Upper lobe of right lung (tissue), 1 donor: ENCODE results near the gene SMARCD3. TPM values are rescaled to one million over a fixed set of nuclear protein-coding genes. Genes with fewer than 3 reads are reported as not detected.

Experiments used
- ATAC-seq: fragments of 200-7000 bp; cut with Tn5 transposase; one replicate; pipeline ENCODE4 v1.9.1; 2020; ENCODE audit warnings: mild to moderate bottlenecking, moderate library complexity
- DNase-seq: peaks from one replicate; pipeline ENCODE4 v3.0.0-alpha.2; 2020
- H3K27ac ChIP-seq: fragments of 200-600 bp; one replicate; pipeline ENCODE4 v1.8.0; 2022
- H3K27me3 ChIP-seq: fragments of 200-600 bp; one replicate; pipeline ENCODE4 v1.8.0; 2022; ENCODE audit warnings: mild to moderate bottlenecking
- H3K36me3 ChIP-seq: fragments of 200-600 bp; one replicate; pipeline ENCODE4 v1.8.0; 2022
- H3K4me1 ChIP-seq: fragments of 200-600 bp; one replicate; pipeline ENCODE4 v1.8.0; 2022
- H3K4me3 ChIP-seq: fragments of 200-600 bp; one replicate; pipeline ENCODE4 v1.8.0; 2022; ENCODE audit warnings: mild to moderate bottlenecking
- H3K9me3 ChIP-seq: fragments of 200-600 bp; one replicate; pipeline ENCODE4 v1.8.0; 2022
- intact Hi-C: fragments of 100-400 bp; cut with DNase I; formaldehyde crosslinking; loops from one replicate; pipeline ENCODE4 v1.11.0; 2022
- total RNA-seq: library from RNA; stranded (reverse); fragmentation: NEBNext Ultra II Directional; extraction: Animal tissue kit (Norgen Biotek cat#: 25700); gene quantifications from one replicate; pipeline ENCODE4 v1.2.1, GENCODE V29; 2021
- TF ChIP-seq, protein P1 (sequence below): fragments of 200-600 bp; IDR thresholded peaks from one replicate; pipeline ENCODE4 v1.8.0; 2022; ENCODE audit warnings: antibody characterized with exemption
- donor health status: DM: no; HTN: yes; CAD: no; lungs with severe emphysema.

SMARCD3 gene
- total RNA-seq, 1 donor from 2014 or later, result 61.5 TPM

- Histone ChIP-seq H3K36me3 (no peaks in the 10 kb centered on the region), H3K4me1 (peaks cover 15% of the 10 kb centered on the region), H3K9me3 (no peaks in the 10 kb centered on the region), H3K4me3 (no peak overlapping the region), H3K27me3 (no peaks in the 10 kb centered on the region), H3K27ac (no peak overlapping the region)
- ATAC-seq (no peak), DNase-seq (no peak)
- intact Hi-C loops, result no loop called here
- TF ChIP-seq, protein P1, sequence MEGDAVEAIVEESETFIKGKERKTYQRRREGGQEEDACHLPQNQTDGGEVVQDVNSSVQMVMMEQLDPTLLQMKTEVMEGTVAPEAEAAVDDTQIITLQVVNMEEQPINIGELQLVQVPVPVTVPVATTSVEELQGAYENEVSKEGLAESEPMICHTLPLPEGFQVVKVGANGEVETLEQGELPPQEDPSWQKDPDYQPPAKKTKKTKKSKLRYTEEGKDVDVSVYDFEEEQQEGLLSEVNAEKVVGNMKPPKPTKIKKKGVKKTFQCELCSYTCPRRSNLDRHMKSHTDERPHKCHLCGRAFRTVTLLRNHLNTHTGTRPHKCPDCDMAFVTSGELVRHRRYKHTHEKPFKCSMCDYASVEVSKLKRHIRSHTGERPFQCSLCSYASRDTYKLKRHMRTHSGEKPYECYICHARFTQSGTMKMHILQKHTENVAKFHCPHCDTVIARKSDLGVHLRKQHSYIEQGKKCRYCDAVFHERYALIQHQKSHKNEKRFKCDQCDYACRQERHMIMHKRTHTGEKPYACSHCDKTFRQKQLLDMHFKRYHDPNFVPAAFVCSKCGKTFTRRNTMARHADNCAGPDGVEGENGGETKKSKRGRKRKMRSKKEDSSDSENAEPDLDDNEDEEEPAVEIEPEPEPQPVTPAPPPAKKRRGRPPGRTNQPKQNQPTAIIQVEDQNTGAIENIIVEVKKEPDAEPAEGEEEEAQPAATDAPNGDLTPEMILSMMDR, result no peak
Measured at GRCh38 chr7:151254316-151254715, 5.8 kb upstream of the SMARCD3 start.

DNA sequence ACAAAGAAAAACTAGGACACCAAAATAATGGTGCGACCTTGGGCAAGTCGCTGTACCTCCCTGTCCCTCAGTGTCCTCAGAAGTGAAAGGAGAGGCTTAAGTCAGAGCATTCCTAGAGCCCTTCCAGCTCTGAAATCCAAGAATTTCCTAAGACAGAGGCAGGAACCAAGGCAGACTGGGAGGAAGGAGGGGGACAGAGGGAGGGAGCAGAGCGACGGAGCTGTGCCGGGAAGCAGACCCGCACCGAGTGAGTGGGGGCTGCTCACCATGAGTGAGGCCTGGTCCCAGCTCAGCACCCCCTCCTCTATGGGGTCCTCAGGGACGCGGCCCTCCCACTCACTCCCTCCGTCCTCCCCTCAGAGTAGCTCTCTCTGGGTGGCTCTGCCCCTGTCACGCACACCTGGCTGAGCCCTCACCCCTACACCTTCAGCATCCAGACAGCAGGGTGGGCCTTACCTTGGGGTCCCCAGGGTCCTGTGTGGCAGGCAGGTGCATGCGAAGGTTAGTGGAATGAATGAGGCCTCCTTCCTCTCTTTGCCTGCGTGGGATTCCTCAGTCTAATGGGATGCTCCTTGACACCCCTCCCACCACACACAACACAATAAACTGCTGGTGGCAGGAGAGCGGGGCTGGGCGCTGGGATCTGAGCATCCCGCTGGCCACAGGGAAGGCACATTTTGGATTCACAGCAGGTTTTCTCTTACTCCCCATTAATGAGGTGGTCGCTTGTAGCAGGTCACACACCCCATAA is 4.6 kb upstream of the SMARCD3 start:
- H3K4me1 ChIP-seq, result peaks cover 15% of the 10 kb centered on the region
- H3K9me3 ChIP-seq, result no peaks in the 10 kb centered on the region
- DNase-seq, result no peak
- peak overlapping the region; percentile 82 for H3K27ac ChIP-seq
- TF ChIP-seq, protein P1, result no peak
- no peak overlapping the region for H3K4me3 ChIP-seq
- H3K36me3 ChIP-seq, result no peaks in the 10 kb centered on the region
- no peak for ATAC-seq
- intact Hi-C loops, result no loop called here
- no peaks in the 10 kb centered on the region for H3K27me3 ChIP-seq

GRCh38 chr7:151252561-151252835 is 4.0 kb upstream of the SMARCD3 start:
- intact Hi-C loops, result no loop called here
- Histone ChIP-seq H3K27me3 (no peaks in the 10 kb centered on the region), H3K36me3 (no peaks in the 10 kb centered on the region), H3K4me1 (peaks cover 19% of the 10 kb centered on the region), H3K27ac (peak overlapping the region; percentile 82), H3K9me3 (no peaks in the 10 kb centered on the region), H3K4me3 (peak overlapping the region; percentile 67)
- DNase-seq, result no peak
- no peak for ATAC-seq
- TF ChIP-seq, protein P1, result no peak

DNA sequence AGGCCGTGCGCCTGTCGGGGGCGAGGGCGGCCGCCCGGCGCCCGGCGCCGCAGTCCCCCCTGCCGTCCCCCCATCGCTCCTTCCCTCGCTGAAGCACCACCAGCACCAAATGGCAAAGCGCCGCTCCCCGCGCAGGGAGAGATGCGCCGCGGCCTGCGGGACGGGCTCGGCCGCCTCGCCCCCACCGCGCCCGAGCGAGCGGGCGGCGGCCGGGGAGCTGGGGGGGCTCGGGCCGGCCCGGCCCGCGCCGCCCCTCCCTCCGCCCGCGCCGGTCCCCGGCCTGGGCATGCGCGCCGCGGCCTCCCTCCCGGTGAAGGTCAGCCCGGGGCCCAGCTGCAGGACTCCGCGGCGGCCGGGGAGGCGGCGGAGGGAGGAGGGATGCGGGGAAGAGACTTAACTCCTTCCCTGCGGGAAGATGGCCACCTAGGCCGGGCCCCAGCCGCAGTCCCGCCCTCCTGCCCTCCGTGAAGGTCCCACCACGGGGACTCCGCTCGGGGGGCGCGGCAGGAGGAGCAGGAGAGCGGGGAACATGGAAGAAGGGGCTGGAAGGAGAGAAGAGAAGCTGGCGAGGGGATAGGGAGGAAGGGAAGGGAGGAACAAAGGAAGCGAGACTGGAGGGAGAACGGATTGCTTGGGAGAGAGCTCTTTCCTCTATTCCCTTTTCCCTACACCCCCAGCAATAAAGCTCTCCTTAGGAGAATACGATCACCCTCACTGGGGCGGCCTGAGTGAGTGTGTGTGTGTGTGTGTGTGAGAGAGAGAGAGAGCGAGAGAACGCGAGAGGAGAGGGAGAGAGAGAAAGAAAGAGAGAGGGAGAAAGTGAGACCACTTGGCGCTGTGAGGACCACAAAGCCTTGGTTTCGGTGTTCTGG is 3.4 kb upstream of the SMARCD3 start:
- no peaks in the 10 kb centered on the region for H3K9me3 ChIP-seq
- TF ChIP-seq, protein P1, result no peak
- peak overlapping the region; percentile 82 for H3K27ac ChIP-seq
- intact Hi-C loops, result no loop called here
- ATAC-seq, result peak; percentile 62
- peak overlapping the region; percentile 67 for H3K4me3 ChIP-seq
- H3K36me3 ChIP-seq, result no peaks in the 10 kb centered on the region
- peak; percentile 87 for DNase-seq
- H3K27me3 ChIP-seq, result peaks cover 5% of the 10 kb centered on the region
- peaks cover 19% of the 10 kb centered on the region for H3K4me1 ChIP-seq

- ATAC-seq (no peak), DNase-seq (no peak)
- TF ChIP-seq, protein P1, result no peak
- no peaks in the 10 kb centered on the region for H3K36me3 ChIP-seq
- peak overlapping the region; percentile 67 for H3K4me3 ChIP-seq
- peaks cover 5% of the 10 kb centered on the region for H3K27me3 ChIP-seq
- peak overlapping the region; percentile 80 for H3K27ac ChIP-seq
- H3K4me1 ChIP-seq, result peaks cover 19% of the 10 kb centered on the region
- intact Hi-C loops, result no loop called here
- H3K9me3 ChIP-seq, result no peaks in the 10 kb centered on the region
Measured at GRCh38 chr7:151251328-151251688, 2.8 kb upstream of the SMARCD3 start.
